Stimulated activated CD8-positive, alpha-beta memory T cell treated with anti-CD3 and anti-CD28 coated beads, Interleukin-4, amount 100 ng/mL, for 24 hours (primary cell): ENCODE results near the gene ANKFN1.
"Not testable (repeated sequence)": the region's sequence is repeated elsewhere in the genome, so short reads cannot be mapped to it uniquely, and the experiment has no call there.

ENCODE experiments used
- DNase-seq: peaks from one replicate; pipeline ENCODE4 v3.0.0-alpha.2; 2020; ENCODE audit warnings: low read depth

The ANKFN1 gene

DNA sequence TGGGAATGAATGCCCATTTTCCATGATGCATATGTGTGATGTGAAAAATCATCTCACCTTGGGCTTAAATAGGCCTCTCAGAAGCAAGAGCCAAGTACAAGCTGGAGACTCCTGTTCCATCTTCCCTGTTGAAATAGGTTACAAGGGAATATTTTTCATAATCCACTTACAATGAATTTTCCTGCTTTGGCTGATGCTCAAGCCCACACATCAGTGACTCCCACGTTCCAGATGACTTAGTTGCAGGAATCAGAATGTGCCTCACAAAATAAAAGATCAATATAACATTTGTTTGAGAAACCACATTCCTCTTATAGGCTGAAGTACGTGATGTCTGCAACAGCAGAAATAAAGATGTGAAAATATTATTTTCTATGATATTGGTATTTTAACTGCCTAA lies 24.1 kb downstream of the ANKFN1 start:
- DNase-seq = no peak

DNA sequence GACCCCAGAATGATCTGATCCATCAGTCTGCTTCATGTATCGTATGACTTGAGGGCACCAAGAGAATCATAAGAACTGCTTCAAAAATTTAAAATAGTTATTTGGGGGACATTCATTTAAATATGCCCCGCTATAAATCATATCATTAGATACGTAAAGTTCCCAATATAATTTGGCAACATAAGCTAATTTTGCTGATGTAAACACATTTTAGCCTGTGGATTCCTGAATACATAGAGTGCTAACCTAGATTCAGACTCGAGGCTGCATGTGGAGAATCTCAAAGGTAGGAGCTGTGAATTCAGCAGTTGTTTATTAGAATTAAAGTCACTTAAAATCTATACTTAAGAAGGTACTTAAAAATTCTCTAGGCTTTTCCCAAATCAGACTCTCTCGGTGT lies 24.9 kb downstream of the ANKFN1 start:
- DNase-seq = no peak

DNA sequence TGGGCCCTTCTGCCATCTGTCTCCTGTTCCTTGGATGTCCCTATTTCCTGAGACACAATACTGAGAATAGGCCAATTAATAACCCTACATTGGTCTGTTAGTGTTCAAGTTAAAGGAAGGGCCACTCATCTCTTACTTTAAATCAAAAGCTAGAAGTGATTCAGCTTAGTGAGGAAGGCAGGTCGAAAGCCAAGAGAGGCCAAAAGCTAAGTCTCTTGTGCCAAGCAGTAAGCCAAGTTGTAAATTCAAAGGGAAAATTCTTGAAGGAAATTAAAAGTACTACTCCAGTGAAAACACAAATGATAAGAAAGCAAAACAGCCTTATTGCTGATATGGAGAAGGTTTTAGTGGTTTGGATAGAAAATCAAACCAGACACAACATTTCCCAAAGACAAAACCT lies 28.8 kb downstream of the ANKFN1 start:
- DNase-seq = no peak

DNA sequence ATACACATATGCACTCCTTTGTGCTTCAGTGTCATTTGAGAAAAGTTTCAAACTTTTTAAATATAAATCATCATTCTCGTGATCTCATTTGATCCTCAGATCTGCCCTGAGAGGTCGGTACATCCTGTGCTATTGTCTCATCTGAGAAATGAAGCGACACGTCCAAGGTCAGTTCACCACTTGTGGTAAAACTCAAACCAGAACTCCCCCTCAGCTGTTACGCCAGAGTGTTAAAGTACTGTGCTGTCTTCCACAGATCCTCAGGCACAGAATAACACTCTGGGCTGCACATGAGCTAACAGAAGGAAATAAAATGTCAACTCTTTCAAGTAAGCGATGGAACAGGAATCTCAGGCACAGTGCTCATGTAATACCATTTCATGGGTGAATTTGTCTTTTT lies 31.4 kb downstream of the ANKFN1 start:
- no peak for DNase-seq

DNA sequence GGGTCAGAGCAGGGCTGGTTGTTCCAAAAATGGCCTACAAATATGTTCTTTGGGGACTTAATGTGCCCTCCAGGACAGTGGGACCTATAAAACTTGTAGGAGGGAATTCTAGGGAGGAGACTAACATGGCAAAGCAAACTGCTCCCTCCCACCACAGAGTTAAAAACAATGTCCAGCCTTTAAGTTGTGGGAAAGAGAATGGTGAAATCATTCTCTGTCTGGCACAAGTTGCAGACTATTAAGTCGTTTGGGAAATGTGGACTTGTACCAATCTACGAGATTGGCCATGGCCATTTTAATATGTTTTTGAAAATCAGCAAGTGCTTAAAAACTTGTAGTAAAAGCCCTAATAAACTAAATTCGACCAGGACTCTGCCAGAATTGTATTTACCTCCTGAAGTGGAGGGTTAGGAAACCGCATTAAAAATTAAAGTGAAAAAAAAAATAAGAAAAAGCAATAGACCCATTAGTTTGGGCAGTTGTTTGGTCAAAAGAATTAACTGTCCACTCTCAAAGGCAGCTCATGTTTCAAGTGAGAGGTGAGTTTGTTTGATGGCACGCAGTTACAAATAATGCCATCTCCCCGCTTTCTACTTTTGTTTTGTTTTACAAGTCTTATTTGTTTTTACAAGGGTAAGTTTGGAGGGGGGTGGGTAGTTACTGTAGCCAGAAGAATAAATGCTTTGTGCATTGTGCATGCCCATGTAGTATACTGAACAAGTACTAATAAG lies 32.4 kb downstream of the ANKFN1 start:
- DNase-seq = no peak

DNA sequence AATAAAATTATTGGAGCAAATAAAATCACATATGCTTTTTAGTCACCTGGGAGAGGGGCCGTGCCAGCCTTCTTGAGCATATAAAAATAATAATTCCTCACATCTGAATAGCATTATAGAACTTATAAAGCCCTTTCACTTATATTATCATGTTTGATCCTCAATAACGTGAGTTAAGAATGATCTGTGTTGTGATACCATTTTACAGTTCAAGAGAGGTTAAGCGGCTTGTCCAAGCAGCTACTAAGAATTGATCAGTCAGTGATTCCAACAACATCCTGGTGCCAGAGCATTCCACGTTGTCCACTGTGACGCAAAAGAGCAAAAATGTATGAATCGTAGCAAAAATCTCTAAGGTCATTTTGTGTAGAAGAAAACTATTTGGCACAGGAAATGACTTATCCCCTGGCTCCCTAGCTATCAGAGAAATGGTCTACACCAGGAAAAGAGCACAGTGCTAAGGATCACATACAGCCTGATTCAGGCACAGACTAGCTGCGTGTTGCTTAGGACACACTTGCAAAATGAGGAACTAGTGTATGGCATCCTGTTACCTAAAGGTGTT lies 33.0 kb downstream of the ANKFN1 start:
- no peak for DNase-seq

DNA sequence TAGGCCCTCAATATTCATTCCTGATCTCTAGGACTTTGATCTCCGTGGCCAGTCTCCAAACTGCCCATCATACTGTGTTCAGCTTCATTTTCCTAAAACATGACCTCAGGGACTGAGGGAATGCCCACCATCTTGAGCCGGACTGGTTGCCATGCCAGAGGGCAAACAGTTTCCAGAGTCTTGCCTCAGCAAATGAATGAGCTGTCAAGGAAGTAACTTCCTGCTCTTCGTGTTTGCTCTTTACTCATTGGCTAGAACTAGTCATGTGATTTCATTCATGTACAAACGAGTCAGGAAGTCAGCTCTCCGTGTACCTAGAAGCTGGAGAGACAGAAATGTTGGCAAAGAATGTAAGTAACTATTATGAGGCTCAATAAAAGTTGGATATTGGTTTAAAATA lies 50.2 kb downstream of the ANKFN1 start:
- no peak for DNase-seq

DNA sequence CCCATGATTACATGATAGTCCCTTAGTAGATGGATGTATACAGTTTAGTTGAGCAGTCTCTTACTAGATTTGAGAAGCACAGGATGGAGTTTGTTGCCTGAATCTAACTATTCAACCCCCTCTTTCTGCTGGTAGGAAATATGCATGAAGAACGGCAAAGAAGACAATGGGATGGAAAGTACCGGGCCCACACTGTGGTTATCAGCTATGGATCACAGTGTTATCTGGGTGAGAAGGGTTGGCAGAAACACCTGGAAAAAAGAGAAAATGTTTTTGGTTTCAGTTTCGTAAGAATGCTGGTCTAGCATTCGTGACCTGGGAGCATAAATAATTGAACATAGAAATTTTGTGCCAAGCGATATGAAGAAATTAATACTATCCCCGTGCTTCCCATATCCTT lies 53.1 kb downstream of the ANKFN1 start:
- no peak for DNase-seq

DNA sequence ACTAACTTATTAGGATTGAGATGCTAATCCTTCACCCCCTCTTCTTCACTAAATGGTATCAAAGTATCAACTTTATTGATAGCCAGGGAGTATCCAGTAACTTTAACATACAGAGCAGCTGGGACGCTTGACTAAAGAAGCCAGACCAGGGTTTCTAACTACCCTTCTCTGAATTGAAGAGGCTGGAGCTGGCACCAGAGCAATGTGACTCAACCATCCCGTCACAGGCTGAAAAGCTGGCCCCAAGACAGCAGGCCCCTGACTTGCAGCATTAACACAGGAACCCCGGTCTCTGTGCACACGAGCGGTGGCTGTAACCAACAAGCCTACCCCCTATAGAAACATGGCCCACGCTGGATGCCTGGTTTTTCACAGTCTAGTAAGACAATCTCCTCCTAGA lies 59.8 kb downstream of the ANKFN1 start:
- DNase-seq = no peak

DNA sequence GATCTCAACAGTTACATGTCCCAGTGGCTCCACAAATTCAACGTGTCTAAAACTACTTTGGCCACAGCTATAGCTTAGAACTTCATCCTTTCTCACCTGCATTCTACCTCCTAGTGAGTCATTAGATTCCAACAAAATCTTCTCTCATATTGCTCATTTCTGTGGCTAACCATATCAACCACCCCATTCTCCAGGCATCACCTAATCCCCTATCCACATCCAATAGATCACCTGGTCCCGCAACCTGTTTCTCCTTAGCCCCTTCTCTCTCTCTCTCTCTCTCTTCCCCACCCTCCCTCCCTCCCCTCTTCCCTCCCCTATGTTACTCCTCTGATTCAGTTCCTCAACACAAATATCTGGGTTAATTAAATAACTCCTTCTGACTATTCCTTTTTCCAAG lies 64.6 kb downstream of the ANKFN1 start:
- no peak for DNase-seq

DNA sequence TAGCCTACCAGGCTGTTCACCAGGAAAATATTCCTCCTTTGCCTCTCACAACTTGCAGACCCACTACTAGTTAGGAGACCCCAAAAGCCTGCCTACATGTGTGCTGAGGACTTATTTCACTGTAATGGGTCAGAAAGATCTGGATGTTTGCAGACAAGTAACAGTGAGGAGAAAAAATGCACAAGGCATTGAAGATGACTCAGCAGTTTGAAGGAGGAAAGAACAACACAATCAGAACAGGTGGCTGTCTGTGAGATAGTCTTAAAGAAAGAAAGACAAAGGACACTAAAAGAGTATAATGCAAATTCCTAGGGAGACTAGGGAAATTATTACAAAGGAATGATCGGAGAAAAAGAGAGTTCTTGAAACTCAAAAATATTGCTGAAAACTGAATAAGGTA lies 69.0 kb downstream of the ANKFN1 start:
- DNase-seq = no peak

DNA sequence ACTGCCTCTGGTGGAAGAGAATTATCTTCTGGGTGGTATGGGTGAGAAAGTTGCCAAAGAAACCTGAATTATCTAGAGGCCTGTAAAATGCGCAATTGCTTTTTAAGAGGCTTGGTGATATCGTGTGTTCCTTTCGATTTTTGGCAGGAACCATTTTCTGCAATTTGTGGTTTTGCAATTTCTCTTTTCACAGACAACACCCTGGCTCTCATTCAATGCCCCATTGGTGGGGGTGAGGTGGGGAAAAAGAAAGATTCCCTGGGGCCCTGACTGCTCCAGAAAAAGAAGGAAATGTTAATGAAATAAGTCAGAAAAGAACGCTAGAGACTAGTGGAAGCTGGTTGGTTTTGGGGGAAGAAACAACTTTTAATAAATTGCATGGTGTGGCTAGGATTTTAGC lies 77.4 kb downstream of the ANKFN1 start:
- DNase-seq = no peak

DNA sequence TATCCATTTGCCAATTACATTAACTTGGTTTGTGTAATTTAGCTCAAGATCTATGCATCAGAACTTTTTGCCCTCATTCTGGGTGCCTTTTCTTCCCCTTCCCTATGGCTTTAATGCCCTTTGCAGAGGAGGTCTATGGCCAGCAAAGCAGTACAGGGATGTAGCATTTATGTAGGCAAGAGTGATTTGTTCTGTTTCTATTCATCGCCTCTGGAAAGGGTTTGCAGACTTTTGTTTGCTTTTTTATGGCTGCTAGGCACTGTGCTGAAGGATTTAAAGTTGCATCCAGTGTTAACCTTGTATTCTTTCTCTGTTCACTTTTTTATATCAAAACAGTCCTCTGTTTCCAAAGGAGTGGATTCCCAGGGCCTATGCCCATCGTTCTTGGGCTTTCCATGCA lies 78.0 kb downstream of the ANKFN1 start:
- DNase-seq = no peak

DNA sequence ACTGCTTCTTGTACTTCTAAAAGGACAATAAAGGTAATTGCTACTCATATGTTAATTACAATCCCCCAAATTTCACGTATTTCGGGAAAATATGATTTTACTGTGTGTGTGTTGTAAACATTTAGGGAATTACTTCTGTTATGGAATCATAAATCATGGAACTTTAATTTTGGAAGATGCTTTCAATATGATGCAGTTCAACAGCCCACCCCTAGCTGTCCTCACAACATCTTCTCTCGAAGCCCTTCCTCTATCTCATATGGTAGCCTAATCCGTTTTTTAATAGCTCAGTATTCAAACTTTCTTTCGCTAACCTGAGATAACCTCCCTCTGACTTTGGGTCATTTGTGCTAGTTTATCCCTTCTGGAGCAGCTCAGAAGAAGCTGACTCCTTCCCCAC lies 78.4 kb downstream of the ANKFN1 start:
- no peak for DNase-seq

DNA sequence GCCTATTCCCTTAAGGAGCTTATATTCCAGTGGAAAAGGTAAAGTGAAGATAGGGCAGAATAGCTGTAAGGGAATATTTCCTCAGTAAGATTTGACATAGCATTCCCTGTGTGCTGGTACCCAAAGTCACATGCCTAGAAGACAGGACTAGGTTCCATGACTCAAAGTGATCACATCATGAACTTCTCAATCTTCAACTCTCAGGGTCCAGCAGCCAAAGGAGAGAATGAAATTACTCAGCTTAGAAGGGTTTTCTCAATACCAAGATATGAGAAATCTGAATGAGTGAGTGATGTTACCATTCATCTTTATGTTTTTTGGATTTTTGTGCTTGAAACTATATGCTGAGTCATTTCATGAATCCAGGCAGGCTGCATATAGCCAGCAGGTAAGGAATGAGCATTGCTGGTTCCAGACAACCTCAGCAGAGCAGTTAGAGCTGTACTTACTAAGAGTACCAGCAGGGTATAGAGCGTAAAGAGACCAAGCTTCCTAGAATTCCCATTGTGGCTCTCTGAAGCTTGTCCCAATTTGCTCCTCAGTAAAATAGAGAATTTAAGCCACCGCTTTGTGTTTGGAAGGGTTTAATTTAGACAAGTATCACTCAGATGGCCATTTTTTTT lies 91.1 kb downstream of the ANKFN1 start:
- DNase-seq = no peak

DNA sequence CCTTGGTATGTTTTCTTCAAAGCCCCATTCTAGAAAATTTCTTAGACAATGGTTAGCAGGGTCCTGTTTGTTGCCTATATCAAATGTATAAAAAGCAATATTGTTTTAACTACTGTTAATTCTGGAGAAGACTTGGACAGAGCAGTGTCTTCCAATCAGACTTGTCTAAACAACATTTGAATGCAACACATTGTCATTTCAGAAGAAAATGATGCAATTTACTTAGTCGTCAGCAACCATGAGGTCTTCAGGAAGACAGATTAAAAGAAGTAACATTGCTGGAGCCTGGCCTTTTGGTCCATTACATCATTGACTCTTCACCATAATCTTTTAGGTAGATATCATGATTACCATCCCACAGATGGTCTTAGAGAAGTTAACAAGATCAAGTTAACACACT lies 94.5 kb downstream of the ANKFN1 start:
- DNase-seq = no peak

DNA sequence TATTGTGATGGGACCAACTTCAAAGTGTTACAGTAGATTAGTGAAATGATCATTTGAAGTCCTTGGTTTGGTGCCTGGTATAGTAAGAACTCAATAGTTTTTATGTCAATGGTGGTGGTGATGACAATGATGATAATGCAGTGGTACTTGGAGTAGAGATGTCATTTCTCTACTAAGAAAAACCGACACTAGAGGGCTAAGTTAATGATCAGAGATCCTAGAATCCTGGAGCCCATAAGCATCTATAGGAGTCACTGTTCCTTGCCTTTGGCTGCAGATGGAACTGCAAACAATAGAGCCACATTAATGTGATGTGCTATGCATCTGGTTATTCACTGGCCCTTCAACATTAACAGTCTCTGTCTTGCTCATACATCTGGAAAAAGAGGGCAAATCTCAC lies 103.8 kb downstream of the ANKFN1 start:
- DNase-seq = no peak

DNA sequence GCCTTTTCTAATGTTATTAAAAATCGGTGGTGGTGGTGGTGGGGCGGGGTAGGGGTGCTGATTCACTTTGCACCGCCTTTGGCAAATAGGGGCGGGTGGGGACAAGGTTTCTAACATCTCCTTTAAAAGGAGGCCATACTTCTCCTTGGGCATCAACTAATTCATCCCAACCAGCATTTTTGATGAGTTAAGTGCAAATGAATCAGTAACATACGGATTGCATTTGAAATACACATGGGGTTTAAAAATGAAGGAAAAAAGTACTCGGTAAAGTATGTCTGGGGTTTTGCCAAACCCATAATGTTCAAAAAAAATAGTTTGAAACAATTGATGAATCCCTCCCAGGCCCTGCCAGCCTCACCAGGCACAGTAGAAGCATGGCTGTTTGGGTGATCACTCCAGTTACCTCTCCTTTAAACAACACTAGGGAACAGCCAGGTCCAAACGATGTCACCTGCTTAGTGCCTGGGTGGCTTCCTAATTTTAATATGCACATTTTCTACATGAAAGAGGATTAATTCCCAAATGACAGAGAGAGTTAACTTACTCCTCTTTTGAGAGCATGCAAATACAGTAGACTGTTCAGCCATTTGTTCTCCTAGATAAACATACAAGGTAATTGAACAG lies 107.2 kb downstream of the ANKFN1 start:
- no peak for DNase-seq

DNA sequence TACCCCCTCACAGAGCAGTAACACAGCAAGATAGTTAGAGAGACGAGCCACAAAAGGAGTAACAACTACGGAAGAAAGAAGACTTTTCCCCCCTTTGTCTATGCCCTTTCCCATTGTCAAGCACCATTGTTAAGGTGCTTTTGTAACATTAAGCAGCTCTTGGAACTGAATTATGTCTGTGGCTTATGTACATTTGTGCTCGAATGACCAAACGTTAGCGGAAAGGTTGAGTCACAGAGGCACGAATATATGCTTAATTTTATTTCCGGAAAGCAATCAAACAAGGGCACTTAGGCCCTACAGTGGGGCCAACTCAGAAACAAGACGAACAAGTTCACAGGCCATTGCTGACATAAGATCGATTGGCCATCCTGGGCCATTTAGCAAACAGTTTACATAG lies 109.5 kb downstream of the ANKFN1 start:
- DNase-seq = no peak

DNA sequence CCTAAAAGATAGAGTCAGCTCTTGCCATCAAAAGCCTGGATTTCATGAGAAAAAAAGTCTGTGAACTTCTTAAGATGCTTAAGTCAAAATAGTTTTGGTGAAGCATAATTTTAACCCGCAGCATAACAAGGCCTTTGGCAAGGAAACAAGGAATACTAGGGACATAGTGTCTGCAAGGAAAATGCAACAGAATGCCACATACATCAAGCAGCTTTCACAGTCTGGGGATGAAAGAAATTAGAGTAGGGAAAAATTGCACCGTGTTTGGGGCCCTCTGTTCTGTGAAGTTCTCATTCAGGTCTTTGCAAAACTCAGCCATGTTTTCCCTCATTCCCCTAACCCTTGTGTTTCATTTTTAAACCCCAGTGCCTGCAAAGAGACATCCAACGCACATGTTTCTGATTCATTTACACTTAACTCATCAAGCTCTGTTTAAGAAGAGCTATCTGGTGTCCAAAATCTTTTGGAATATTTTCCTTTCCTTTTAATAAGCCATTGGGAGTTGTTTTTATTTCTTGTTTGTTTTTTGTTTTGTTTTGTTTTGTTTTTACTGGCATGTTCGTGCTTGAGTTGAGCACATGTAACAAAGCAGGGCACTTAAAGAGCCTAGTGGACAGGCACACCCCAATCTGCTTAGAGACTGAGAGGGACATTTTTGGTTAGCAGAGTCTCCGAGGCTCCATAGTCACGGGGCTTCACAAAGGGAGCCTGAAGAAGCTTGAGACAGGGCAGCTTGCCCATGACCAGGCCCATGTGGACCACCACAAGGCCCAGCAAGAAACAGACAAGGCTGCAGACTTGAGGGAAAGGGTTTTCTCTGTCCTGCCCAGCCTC lies 116.5 kb downstream of the ANKFN1 start:
- DNase-seq = no peak

DNA sequence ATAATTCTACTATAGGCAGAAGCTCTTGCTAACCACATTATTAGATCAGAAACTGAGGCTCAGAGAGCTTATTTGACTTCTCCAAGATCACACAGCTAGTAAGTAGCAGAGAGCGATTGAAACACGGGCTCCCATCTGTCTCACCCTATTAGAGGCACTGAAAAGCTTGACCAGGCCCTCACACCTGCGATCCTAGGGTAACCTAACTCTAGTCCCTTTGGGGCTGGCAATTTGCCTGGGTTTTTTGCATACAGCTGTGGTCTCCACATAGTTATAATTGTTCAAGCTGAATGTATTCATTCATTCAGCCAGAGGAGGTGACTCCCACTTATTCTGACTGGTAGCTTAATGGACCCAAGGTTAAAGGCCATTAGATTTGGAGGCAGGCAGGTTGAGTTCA lies 121.2 kb downstream of the ANKFN1 start:
- DNase-seq = no peak

DNA sequence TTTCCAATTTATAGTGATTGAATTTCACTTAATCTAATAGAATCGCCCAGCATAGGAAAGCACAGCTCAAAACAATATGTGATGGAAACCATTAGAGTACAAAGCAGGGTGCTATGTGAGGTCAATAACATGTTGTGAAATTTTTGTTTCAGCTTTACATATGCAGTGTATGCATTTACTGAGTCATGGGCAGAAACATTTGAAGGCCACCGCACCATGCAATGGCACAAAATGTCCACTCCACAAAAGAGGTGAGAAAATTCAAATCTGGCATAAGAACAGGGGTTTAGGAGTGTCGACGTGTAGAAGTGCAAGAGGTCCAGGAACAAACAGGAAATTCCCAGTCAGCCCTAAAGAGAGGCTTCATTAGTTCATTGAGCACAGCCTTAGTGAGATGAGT lies 131.2 kb downstream of the ANKFN1 start:
- DNase-seq = no peak

DNA sequence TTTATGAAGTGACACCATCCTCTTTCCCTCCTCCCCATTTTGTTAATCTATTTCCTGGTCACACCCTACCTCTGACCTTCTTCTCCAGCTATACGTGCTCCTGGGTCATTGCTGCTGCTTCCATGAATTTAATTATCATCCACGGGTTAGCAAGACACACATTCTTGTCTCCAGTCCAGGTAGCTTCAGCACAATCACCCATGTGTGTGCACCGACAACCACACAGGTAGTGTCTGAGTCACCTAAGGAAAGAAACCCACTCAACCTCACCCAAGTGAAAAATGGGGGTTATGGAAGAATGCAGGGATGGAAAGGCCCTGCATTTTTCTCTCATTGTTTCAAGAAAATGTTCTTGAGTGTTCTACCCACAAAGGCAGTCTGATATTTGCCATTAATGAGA lies 135.5 kb downstream of the ANKFN1 start:
- DNase-seq = not testable (repeated sequence)
